ENCODE data around the gene SYCE1.
"Not testable (repeated sequence)": the region's sequence is repeated elsewhere in the genome, so short reads cannot be mapped to it uniquely, and the experiment has no call there.

SYCE1 gene, protein sequence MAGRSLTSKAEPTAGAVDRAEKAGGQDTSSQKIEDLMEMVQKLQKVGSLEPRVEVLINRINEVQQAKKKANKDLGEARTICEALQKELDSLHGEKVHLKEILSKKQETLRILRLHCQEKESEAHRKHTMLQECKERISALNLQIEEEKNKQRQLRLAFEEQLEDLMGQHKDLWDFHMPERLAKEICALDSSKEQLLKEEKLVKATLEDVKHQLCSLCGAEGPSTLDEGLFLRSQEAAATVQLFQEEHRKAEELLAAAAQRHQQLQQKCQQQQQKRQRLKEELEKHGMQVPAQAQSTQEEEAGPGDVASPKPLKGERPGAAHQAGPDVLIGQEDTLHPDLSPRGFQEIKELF

DNA sequence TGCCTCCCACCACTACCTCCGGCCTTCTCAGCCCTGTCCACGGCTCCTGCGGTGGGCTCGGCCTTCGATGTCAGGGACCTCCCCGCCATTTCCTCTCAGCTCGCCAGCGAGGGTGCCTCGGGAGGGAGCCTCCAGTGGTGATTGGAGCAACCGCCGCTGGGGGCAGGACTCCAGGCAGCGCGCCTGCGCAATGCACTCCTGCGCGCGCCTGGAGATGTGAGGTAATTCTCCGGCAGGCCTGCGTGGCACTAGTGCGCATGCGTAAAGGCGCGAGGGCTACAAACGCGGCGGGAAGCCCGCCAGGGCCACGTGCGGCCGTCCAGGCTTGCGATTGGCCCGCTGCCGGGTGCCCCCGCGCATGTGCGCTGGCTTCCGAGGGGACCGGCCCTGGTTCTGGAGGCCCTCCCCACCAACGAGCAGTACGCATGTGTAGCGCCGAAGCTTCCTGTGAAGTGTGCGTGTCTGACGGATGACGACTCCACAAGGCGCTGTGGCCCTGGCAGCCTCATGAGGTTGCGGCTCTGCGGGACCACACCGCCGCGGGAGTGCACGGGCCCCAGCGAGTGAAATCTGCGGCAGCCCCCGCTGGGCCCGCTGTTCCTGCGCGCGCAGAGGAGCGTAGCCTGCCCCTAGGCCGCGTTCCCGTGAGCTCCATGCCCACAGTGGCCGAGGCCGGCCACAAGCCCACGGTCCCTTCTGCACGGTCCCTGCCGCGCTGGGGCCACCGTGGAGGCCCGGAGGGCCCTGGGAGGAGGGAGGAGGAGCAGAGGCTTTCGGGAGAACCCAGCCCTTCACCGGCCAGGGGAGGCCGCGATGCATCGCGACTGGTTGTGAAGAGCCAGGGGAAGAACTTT lies at the start of gene SYCE1:
Gene SYCE1, minus strand, starts transcription at position 143 of the 854 bp plus-strand sequence. Its CDS starts 54 bp downstream, at position 89.
- DNase-seq (ENCODE audit: low read depth), result no peak

DNA sequence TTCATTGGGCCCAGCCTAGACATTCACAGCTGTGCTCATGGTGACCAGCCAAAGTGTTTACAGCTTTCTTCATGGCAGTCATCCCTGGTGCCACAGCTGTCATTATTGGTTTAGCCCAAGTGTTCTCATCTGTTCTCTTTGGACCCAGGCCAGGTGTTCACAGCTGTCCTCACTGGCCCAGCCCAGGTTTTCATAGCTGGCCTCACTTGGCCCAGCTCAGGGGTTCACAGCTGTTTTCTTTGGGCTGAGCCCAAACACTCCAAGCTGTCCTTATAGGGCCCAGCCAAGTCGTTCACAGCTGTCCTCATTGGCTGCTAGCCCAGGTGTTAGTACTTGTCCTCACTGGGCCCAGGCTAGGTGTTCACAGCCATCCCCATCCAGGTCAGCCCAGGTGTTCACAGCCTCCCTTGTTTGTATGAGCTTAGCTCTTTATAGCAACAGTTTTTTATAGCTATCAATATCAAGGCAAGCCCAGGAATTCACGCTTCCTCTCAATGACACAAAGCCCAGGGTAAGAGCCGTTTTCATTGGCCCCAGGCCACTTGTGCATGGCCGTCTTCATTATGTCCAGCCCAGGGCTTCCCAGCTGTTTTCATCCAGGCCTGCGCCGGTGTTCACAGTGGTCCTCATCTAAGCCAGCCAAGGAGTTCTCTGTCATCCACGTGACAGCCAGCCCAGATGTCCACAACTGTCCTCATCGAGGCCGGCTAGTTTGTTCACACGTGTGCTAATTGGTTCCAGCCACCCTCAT lies 49.6 kb upstream of the SYCE1 start:
- DNase-seq (ENCODE audit: low read depth), result no peak

DNA sequence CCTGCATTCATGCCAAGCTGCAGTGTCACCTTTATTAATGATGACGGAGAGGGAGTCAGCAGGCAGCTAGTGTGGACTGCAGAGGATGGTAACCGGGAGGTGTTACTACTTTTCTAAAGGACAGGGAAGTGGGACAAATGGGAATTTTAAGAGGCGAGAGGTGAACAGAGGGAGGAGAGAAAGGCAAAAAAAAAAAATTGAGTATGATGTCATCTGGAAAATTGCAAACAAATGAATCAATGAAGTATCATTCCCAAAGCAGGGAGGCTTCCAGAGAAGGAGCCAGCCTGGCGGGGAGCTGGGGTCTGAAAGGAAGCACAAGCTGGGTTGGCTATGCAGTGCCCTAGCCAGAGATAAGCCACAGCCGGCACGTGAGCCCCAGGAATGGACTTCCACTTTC lies 48.3 kb upstream of the SYCE1 start:
- no peak for DNase-seq (ENCODE audit: low read depth)

DNA sequence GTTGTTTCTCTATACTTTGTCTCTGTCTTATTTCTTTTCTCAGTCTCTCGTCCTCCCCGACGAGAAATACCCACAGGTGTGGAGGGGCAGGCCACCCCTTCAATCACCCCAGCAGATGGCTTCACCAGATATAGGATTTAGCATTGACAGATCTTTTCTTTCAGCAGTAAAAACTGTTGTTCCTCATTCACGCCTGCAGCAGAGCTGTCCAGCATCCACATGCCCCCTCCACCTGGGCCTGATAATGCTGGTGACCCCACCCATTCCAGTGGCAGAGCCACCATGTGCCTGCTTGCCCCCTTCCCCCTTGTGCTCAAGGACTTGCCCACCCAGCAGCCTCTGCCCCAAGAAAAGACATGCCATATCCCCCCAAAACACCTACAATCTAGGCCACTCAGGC lies 45.7 kb upstream of the SYCE1 start:
- DNase-seq (ENCODE audit: low read depth), result no peak

DNA sequence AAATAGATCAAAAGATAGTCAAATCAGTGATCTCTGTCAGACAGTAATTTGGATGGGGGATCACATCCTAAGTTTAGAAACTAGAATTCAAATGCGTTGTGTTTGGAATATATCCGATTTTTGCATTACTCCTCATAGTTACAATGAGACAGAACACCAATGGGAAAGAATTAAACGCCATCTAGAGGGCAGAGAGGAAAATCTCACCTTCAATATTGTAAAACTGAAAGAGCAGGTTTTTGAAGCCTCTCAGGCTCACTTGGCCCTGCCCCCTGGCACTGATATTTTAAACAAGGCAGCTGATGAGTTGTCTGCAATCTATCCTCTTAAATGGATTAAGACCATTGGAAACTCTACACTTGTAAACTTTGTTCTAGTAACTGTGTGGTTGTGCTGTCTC lies 43.5 kb upstream of the SYCE1 start:
- DNase-seq (ENCODE audit: low read depth), result no peak

DNA sequence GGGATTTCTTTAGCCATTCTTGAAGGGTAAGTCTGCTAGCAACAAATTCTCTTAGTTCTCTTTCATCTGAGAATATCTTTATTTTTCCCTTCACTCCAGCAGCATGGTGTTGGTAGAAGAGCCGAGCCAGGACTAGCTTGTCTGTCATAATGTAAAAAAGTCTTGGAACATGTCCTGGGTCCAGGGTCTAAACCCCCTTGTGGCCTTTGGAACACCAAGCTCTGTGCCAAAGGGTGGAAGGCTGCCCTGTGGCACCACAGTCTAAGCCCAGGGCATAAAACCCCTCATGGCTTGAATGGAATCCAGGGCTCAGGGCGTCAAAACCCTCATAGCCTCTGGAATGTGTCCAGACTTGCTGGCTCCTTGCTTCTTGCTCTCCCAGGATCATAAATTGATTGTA lies 38.1 kb upstream of the SYCE1 start:
- not testable (repeated sequence) for DNase-seq (ENCODE audit: low read depth)

DNA sequence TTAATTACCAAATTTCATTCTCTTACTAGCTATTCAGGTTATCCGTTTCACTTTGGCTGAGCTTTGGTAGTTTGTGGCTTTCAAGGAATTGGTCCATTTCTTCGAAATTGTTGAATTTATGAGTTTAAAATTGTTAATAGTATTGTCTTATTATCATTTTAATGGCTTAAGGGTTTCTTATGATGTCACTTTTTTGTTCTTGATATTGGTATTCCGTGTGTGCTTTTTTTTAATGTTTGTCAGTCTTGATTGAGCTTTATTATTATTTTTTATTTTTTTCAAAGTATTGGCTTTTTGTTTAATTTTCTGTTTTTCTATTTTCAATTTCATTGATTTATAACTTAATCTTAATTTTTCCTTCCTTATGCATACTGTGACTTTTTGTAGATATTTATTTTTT lies 35.3 kb upstream of the SYCE1 start:
- DNase-seq (ENCODE audit: low read depth), result no peak

DNA sequence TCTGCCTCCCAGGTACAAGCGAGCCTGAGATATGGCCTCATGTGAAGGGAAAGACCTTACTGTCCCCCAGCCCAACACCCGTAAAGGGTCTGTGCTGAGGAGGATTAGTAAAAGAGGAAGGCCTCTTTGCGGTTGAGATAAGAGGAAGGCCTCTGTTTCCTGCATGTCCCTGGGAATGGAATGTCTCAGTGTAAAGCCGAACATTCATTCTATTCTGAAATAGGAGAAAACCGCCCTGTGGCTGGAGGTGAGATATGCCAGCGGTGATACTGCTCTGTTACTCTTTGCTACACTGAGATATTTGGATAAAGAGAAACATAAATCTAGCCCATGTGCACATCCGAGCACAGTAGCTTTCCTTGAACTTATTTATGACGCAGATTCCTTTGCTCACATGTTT lies 34.5 kb upstream of the SYCE1 start:
- DNase-seq (ENCODE audit: low read depth), result not testable (repeated sequence)

DNA sequence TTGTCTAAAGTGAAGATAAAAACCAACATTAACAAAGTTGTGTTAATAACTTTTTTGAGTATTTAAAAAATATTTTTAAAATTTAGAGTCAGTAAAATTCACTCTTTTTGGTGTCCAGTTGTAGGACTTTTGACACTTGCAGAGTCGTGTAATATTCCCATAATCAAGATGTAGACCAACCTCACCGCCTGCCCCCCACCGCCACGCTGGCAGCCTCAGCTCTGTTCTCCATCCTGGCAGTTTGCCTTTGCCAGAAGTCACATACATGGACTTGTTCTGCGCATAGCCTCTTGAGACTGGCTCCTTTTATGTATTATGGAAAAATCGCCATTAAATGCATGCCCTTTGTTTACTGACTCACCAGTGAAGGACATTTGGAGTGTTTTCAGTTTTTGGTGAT lies 27.3 kb upstream of the SYCE1 start:
- DNase-seq (ENCODE audit: low read depth), result no peak

DNA sequence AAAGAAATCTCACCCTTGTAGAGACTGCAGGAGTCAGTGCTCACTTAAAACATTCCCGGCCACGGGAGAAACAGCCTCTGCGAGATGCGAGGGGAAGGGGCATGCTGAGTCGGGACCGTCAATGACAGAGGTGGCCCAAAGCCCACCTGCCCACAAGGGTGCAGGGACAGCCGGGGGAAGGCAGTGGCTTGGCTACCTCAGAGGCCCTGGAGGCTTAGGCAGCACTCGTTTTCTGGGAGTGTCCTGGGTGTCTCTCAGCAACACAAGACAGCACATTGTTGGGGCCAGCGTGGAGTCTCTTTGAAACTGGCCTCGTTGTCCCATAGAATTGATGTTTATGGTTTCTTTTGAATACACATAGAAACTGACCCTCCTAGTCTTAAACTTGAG lies 25.6 kb upstream of the SYCE1 start:
- no peak for DNase-seq (ENCODE audit: low read depth)

DNA sequence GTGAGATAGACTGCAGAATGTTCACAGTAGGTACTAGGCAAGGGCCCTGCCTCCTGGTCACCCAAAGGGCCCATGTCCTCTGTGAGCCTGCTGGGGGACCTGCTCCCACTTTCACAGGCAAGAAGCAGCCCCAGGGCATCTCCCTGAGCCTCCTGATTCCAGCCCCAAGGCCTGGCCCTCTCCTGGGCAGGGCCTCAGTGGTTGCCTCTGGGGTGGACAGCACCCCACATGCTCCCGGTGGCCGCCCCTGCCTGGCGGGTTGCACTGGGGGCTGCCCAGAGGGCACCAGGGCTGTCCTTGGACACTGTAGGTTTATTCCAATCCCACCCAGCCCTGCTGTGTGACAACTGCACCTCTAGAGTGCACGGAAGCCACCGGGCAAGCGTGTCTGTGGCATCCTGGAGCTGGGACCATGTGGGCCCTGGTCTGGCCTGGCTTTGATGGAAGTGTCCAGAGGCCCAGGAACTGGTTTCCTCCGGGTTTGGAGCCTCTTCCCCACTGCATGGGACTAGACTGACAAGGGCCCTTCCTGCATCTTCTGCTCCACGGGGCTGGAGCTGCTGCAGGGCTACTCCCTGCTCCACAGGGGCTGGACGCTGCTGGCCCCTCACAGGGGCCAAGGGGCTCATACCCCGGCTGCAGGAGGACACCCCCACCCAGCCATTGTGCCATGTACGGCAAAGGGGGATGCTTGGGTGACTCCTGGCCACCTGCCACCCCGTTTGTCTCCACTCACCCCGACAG lies 25.0 kb upstream of the SYCE1 start:
- no peak for DNase-seq (ENCODE audit: low read depth)

DNA sequence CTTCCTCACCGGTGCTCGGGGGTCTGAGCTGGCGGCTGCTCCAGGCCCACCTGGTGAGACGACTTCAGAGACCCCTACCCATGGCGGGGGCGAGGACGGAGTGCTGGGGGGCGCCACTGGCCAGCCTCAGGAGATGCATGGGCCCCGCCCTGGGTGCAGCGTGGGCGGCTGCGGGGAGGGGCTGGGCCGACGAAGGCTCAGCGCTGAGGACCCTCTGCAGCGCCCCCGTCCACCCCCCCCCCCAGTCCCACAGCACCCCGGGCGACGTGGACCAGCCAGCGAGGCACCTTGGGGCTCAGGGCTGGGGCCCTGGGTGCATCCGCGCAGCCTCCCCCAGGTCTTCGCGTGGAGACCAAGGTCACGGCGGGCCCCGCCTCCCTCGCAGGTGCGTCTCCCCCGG lies 11.7 kb upstream of the SYCE1 start:
- not testable (repeated sequence) for DNase-seq (ENCODE audit: low read depth)

DNA sequence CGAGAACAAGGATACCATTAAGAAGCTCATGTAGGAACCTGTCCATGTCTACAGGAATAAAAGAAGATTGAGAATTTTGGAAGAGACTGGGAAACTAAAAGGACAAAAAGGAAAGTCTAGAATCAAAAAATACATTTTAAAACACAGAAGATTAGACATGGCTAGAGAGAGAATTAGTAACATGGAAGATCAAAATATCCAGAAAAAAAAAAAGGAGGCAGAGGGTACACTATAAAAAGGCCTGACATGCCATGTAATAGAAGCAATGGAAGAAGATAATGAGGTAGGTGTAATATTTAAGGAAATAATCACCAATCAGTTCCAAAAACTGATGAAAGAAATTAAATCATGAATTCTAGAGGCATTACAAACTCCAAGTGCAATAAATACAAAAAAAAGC lies 8.1 kb upstream of the SYCE1 start:
- DNase-seq (ENCODE audit: low read depth), result not testable (repeated sequence)

DNA sequence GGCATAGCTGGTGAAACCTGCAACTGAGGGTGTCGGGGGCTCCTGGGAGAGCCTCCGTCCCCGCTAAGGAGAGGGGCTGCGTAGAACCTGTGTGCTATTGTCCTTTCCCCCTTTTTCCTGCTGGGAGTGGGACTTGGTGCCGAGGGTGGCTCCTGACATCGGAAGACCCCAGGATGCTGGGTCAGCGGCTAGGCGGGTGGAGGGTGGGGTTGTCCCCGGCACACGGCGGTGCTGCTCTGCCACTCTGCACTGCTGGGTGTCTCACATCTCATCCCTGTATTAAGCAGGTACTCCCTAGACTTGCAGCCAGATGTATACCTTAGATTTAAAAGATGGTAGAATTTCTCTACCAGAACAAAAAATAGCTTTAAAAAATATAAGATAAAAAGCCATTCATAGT lies 6.7 kb upstream of the SYCE1 start:
- not testable (repeated sequence) for DNase-seq (ENCODE audit: low read depth)

DNA sequence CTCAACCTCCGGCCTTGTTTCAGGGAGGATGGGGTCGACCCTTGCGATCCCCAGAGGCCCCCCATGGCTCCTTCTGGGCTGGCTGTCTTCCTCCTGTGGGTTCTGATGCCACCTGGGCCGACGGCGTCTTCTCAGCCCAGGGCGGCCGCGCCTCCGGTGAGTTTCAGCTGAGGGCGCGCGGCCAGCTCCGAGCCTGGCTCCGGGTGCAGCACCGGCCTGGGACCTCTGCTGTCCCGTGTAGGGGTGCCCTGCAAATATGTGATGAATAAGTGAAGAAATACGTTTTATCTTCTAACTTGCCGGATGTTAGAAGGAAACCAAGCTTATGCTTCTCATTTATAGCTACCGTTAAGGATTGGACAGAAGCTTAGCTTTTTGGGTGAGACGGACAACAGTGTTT lies 4.4 kb upstream of the SYCE1 start:
- not testable (repeated sequence) for DNase-seq (ENCODE audit: low read depth)

DNA sequence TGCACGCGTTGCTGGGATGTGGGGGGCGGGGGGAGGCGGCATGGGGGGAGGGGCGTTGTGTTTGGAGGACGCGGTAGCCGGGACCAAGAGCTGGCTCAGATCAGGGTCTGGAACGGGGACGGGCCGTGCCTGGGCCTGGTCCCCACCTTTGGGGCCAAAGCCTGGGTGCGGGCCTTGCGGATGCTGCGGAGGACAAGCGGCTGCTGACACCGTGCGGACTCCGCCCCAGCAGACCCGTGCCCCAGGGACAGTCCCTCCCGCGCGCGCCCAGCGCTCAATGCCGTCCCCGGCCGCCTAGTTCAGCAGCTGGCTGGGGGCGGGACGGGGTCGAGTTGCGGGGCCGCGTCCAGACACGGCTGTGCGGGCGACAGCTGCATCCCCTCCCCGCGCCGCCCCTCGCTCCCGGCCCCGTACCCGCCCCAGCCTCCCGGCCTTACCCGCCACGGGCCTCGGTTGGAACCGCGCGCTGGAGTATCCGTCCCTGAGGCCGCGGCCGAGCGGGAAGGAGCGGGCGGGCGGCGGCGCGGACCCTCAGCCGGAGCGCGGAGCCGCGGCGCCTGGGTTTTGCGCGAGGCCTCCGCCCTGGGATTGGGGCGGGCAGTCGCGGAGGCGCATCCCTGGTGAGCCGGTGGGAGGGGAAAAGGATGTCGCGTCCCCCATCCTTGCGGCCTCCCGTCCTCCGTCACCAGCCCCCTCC lies 3.6 kb upstream of the SYCE1 start:
- not testable (repeated sequence) for DNase-seq (ENCODE audit: low read depth)

DNA sequence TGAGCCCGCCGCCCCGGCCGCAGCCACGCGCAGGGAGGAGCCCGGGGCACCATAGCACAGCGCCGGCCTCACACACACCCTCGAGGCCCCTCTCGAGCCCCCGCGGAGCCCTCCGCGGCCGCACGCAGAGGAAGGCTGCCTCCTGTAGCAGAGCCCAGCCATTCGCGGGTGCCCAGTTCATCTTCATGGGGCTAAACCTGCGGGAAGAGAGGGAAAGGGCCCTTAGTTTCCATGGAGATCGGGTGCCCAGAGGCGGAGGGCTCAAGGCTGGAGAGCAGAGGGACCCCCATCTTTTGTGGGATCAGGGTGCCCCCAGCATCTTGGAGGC lies 2.9 kb upstream of the SYCE1 start:
- DNase-seq (ENCODE audit: low read depth), result no peak

DNA sequence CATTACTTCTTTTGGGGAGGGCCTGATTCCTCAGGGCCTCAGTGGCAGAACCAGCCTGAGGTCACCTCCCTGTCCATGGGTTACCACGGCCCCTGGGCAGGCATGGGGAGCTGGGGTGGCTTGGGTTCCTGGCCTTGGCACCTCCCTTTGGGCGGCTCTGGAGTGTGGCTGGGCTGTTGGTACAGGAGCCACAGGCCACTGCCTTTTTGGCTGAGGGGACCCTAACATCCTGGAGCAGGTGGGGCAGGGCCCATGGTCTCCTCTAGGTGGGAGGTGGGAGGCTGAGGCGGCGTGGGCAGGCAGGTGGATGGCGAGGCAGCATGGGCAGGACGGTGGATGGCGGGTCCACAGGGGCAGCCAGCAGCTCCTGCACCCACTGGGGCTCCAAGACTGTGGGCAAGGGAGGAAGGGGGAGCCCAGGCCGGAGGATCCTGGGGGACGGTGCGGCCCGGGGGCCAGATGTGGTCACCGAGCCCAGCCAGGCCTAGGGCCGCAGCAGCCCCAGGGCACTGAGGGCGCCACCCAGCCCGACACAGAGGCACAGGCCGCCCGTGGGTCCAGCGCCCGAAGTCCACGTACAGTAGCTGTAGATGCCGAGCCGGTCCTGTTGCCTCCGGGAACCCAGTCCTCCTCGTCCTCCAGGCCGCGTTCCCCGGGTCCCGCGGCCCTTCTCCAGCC lies 2.4 kb upstream of the SYCE1 start:
- no peak for DNase-seq (ENCODE audit: low read depth)

DNA sequence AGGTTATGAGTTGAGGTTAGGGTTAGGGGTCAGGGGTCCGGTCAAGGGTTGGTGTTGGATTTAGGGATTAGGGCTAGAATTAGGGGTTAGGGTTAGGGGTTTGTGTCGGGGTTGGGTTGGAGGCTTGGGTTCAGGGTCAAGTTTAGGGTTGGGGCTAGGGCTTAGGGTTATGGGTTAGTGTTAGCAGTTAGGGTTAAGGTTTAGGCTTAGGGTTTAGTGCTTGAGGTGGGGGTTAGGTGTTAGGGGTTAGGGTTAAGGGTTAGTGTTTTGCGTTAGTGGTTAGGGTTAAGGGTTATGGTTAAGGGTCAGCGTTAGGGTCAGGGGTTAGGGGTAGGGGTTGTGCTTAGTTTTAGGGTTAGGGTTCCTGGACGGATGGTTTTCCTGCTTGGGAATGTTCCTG lies 1.7 kb upstream of the SYCE1 start:
- no peak for DNase-seq (ENCODE audit: low read depth)

DNA sequence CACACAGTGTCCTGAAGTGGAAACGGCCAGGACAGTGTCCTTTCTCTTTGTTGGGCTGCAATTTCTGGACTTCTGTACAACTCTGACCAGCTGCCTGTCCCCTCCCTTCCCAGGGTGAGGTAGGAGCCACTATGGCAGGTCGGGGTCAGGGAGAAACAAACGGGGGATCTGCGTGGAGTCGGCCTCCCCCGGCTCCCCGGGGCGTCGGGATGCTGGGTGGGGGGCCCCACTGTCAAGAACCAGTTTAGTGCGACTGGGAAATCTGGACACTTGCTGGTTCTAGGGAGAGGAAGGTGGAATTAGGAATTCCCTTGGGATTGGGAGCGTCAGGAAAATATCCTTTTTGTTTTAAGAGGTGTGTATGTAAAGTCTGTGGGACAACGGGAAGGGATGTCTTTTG lies 567 bp downstream of the SYCE1 start:
- DNase-seq (ENCODE audit: low read depth), result no peak

DNA sequence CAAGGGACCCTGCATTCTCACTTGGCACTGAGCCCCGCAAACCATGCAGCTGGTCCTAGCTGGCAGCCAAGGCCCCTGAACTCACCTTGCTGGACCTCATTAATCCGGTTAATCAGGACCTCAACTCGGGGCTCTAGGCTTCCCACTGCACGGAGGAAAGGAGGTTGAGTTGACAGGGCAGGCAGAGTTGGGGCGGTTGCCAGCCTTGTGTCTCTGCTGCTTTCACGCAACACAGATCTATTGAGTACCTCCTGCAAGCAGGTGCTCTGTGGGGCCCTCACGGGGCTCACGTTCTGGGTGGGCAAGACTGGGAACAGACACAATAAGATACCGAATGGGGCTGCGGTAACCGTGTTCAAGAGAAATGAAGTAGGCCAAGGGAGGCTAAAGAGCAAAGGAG lies 6.2 kb downstream of the SYCE1 start:
- no peak for DNase-seq (ENCODE audit: low read depth)

Measured in HS-5 (cell line).